WERI-Rb-1 (cell line): ENCODE results near the gene SPSB1.

Experiments
- DNase-seq: peaks from one replicate; pipeline ENCODE4 v3.0.0-alpha.2; 2020
- H3K27ac ChIP-seq: fragments of 250-450 bp; sonication (Bioruptor Pico); 2 replicates; pipeline ENCODE4 v1.5.1; 2020; ENCODE audit warnings: mild to moderate bottlenecking, moderate library complexity
- H3K27me3 ChIP-seq: fragments of 250-450 bp; sonication (Bioruptor Pico); 2 replicates; pipeline ENCODE4 v1.5.1; 2021; ENCODE audit warnings: mild to moderate bottlenecking, low read depth, moderate library complexity; ENCODE audit not compliant: insufficient read depth, severe bottlenecking
- H3K36me3 ChIP-seq: fragments of 250-450 bp; sonication (Bioruptor Pico); 2 replicates; pipeline ENCODE4 v1.5.1; 2020; ENCODE audit warnings: mild to moderate bottlenecking, moderate library complexity
- H3K4me3 ChIP-seq: 2 replicates; pipeline ENCODE4 v1.5.1; 2011; ENCODE audit warnings: low read depth, mild to moderate bottlenecking, control low read depth, low read length
- H3K9me3 ChIP-seq: fragments of 250-450 bp; sonication (Bioruptor Pico); 2 replicates; pipeline ENCODE4 v1.5.1; 2021; ENCODE audit warnings: mild to moderate bottlenecking, moderate library complexity; ENCODE audit not compliant: severe bottlenecking
- CTCF ChIP-seq: IDR thresholded peaks from 2 replicates; pipeline ENCODE4 v1.5.1; 2011; ENCODE audit warnings: low read depth, mild to moderate bottlenecking, control low read depth, inconsistent platforms, low read length

Gene SPSB1

GRCh38 chr1:9303916-9304315, 11.2 kb downstream of the SPSB1 start:
- H3K4me3 ChIP-seq, result no peak overlapping the region
- no peaks in the 10 kb centered on the region for H3K27me3 ChIP-seq
- TF ChIP-seq CTCF, result no peak
- H3K36me3 ChIP-seq, result peaks cover 13% of the 10 kb centered on the region
- H3K9me3 ChIP-seq, result no peaks in the 10 kb centered on the region
- DNase-seq, result no peak
- H3K27ac ChIP-seq, result no peak overlapping the region

DNA sequence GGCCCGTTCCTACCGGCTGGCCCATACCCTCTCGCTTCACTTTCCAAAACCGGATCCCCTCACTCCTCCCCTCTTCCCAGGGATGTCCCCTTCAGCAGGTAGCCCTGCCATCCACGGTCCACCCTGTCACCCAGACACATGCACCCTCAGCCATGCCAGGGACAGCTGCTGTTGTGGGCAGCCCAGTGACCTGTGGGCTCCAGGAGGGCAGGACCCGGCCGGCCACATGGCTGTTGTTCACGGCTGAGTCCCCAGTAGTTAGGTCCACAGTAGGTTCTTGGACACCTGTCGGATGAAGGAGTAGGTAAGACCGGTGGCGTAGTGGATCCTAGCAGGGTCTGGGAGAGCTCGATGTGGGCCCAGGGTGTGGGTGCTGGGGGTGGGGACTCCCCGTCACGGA, 12.5 kb downstream of the SPSB1 start:
- DNase-seq, result no peak
- Histone ChIP-seq H3K4me3 (no peak overlapping the region), H3K27me3 (no peaks in the 10 kb centered on the region), H3K27ac (no peak overlapping the region), H3K36me3 (peaks cover 12% of the 10 kb centered on the region), H3K9me3 (no peaks in the 10 kb centered on the region)
- TF ChIP-seq CTCF, result no peak

GRCh38 chr1:9306006-9306405, 13.3 kb downstream of the SPSB1 start:
- Histone ChIP-seq H3K27me3 (no peaks in the 10 kb centered on the region), H3K9me3 (no peaks in the 10 kb centered on the region), H3K36me3 (peaks cover 4% of the 10 kb centered on the region), H3K4me3 (no peak overlapping the region), H3K27ac (no peak overlapping the region)
- TF ChIP-seq CTCF, result no peak
- no peak for DNase-seq

DNA sequence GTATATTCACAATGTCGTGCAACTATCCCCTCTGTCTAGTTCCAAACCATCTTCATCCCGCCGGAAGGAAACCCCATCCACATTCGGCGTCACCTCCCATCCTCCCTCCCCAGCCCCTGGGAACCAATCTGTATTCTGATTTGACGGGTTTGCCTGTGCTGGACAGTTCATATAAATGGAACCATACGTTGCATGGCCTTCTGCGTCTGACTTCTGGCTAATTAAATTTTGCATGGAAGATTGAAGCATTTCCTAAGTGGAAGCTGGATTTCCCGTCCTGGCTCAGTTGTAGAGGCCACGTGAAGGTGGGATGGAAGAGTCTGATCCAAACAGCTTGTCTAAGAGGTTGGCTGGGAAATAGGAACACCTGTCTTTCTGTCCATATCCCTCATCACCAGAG, 14.6 kb downstream of the SPSB1 start:
- Histone ChIP-seq H3K27ac (no peak overlapping the region), H3K27me3 (no peaks in the 10 kb centered on the region), H3K4me3 (no peak overlapping the region), H3K9me3 (no peaks in the 10 kb centered on the region), H3K36me3 (no peaks in the 10 kb centered on the region)
- DNase-seq, result no peak
- TF ChIP-seq CTCF, result no peak

DNA sequence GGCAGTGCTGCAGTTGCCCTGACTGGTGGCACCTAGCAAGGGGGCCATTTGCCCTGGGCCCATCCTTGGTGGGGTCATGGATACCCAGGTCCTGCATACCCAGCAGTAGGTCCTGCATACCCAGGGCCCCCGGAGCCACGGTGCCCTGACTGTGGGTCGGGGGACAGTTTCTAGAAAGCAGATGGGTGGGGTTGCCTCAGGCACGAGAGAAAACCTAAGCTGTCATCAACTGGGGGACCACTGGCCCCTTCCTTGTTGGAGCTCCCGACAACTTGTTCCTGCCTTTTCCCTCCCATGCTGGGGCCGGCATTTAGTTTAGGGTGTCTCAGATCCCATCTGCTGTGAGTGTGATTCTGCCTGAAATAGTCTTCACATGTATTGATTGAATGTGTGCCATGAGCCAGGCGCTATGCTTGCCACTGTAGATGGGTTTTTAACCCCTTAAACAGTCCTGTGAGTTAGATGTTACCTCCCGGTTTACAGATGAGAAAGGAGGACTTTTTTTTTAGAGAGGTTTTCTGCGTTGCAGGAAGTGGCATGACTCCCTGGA, 15.6 kb downstream of the SPSB1 start:
- H3K4me3 ChIP-seq, result no peak overlapping the region
- DNase-seq, result no peak
- no peaks in the 10 kb centered on the region for H3K36me3 ChIP-seq
- no peak overlapping the region for H3K27ac ChIP-seq
- H3K27me3 ChIP-seq, result no peaks in the 10 kb centered on the region
- TF ChIP-seq CTCF, result no peak
- no peaks in the 10 kb centered on the region for H3K9me3 ChIP-seq

DNA sequence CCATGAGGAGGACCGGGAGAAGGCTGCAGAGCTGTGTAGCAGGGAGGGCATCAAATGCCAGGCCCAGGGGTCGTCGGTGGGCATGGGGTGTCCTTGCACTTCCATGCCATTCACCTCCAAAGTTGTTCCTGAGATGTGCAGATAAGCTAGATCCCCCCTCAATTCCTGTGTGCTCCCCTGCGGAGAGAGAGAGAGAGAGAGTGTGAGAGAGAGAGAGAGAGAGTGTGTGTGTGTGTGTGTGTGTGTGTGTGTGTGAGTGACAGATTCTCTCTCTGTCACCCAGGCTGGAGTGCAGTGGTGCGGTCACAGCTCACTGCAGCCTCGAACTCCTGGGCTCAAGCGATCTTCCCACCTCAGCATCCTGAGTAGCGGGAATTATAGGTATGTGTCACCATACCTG, 16.4 kb downstream of the SPSB1 start:
- DNase-seq, result no peak
- no peak overlapping the region for H3K4me3 ChIP-seq
- no peaks in the 10 kb centered on the region for H3K36me3 ChIP-seq
- no peaks in the 10 kb centered on the region for H3K27me3 ChIP-seq
- no peaks in the 10 kb centered on the region for H3K9me3 ChIP-seq
- TF ChIP-seq CTCF, result no peak
- no peak overlapping the region for H3K27ac ChIP-seq
